HEK293 (cell line): ENCODE results near the gene TSKU.

ENCODE experiments used
- CTCF ChIP-seq: fragments of 450-650 bp; formaldehyde crosslinking; IDR thresholded peaks from 2 replicates; pipeline ENCODE4 v1.5.1; 2016; ENCODE audit warnings: missing biosample characterization, missing genetic modification characterization
- EGR2 ChIP-seq: fragments of 450-650 bp; formaldehyde crosslinking; IDR thresholded peaks from 2 replicates; pipeline ENCODE4 v1.5.1; 2016; ENCODE audit warnings: low read depth, missing biosample characterization, missing genetic modification characterization
- MYNN ChIP-seq: fragments of 450-650 bp; formaldehyde crosslinking; IDR thresholded peaks from 2 replicates; pipeline ENCODE4 v1.5.1; 2016; ENCODE audit warnings: missing biosample characterization, missing genetic modification characterization, borderline replicate concordance
- SP2 ChIP-seq: fragments of 450-650 bp; formaldehyde crosslinking; IDR thresholded peaks from 2 replicates; pipeline ENCODE4 v1.5.1; 2016; ENCODE audit warnings: missing biosample characterization, missing genetic modification characterization
- TSHZ1 ChIP-seq: fragments of 450-650 bp; formaldehyde crosslinking; IDR thresholded peaks from 2 replicates; pipeline ENCODE4 v1.5.1; 2016; ENCODE audit warnings: missing biosample characterization, missing genetic modification characterization, borderline replicate concordance
- ZNF423 ChIP-seq: fragments of 450-650 bp; formaldehyde crosslinking; IDR thresholded peaks from 2 replicates; pipeline ENCODE4 v1.5.1; 2016; ENCODE audit warnings: missing biosample characterization, missing genetic modification characterization
- ZNF561 ChIP-seq: fragments of 450-650 bp; IDR thresholded peaks from 2 replicates; pipeline ENCODE4 v1.5.1; 2018; ENCODE audit warnings: missing biosample characterization, missing genetic modification characterization, borderline replicate concordance
- TF ChIP-seq, protein P1 (sequence below): fragments of 450-650 bp; formaldehyde crosslinking; IDR thresholded peaks from 2 replicates; pipeline ENCODE4 v1.5.1; 2016; ENCODE audit warnings: missing biosample characterization, missing genetic modification characterization

DNA sequence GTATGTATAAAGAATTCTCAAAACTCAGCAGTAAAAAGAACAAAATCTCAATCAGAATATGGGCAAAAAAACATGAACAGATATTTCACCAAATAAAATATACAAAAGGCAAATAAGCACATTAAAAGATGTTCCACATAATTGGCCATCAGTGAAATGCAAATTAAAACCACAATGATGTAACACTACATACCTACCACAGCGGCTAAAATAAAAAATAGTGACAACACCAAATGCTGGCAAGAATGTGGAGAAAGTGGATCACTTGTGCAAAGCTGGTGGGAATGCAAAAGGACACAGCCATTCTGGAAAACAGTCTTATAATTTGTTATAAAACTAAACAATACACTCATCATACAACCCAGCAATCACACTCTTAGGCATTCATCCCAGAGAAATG is 39.2 kb downstream of the TSKU start:
- no peak for TF ChIP-seq EGR2 (tag by site-specific recombination)
- TF ChIP-seq CTCF = no peak
- TF ChIP-seq MYNN (tag by site-specific recombination) = no peak
- no peak for TF ChIP-seq TSHZ1 (tag by site-specific recombination)
- TF ChIP-seq, protein P1, sequence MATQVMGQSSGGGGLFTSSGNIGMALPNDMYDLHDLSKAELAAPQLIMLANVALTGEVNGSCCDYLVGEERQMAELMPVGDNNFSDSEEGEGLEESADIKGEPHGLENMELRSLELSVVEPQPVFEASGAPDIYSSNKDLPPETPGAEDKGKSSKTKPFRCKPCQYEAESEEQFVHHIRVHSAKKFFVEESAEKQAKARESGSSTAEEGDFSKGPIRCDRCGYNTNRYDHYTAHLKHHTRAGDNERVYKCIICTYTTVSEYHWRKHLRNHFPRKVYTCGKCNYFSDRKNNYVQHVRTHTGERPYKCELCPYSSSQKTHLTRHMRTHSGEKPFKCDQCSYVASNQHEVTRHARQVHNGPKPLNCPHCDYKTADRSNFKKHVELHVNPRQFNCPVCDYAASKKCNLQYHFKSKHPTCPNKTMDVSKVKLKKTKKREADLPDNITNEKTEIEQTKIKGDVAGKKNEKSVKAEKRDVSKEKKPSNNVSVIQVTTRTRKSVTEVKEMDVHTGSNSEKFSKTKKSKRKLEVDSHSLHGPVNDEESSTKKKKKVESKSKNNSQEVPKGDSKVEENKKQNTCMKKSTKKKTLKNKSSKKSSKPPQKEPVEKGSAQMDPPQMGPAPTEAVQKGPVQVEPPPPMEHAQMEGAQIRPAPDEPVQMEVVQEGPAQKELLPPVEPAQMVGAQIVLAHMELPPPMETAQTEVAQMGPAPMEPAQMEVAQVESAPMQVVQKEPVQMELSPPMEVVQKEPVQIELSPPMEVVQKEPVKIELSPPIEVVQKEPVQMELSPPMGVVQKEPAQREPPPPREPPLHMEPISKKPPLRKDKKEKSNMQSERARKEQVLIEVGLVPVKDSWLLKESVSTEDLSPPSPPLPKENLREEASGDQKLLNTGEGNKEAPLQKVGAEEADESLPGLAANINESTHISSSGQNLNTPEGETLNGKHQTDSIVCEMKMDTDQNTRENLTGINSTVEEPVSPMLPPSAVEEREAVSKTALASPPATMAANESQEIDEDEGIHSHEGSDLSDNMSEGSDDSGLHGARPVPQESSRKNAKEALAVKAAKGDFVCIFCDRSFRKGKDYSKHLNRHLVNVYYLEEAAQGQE (tag by site-specific recombination) = no peak
- no peak for TF ChIP-seq ZNF561
- no peak for TF ChIP-seq ZNF423
- no peak for TF ChIP-seq SP2 (tag by site-specific recombination)
